ENCODE measurements around the gene JAM2.
"Not testable (repeated sequence)": the region's sequence is repeated elsewhere in the genome, so short reads cannot be mapped to it uniquely, and the experiment has no call there.

Gene JAM2

GRCh38 chr21:25646474-25646873 is 7.4 kb downstream of the JAM2 start:
- DNase-seq (ENCODE audit: low spot score) = no peak

- no peak for DNase-seq (ENCODE audit: low spot score)
Observed at GRCh38 chr21:25647647-25648046, 8.6 kb downstream of the JAM2 start.

- no peak for DNase-seq (ENCODE audit: low spot score)
Observed at GRCh38 chr21:25649146-25649545, 10.1 kb downstream of the JAM2 start.

GRCh38 chr21:25656412-25656811 is 17.4 kb downstream of the JAM2 start:
- DNase-seq (ENCODE audit: low spot score) = no peak

GRCh38 chr21:25657140-25657539 is 18.1 kb downstream of the JAM2 start:
- no peak for DNase-seq (ENCODE audit: low spot score)

- no peak for DNase-seq (ENCODE audit: low spot score)
Observed at GRCh38 chr21:25658427-25659035, 19.5 kb downstream of the JAM2 start.

GRCh38 chr21:25660233-25660632 is 21.2 kb downstream of the JAM2 start:
- no peak for DNase-seq (ENCODE audit: low spot score)

- DNase-seq (ENCODE audit: low spot score) = no peak
Observed at GRCh38 chr21:25664491-25664931, 25.5 kb downstream of the JAM2 start.

GRCh38 chr21:25670726-25671125 is 31.7 kb downstream of the JAM2 start:
- no peak for DNase-seq (ENCODE audit: low spot score)

GRCh38 chr21:25676451-25676850 is 37.4 kb downstream of the JAM2 start:
- DNase-seq (ENCODE audit: low spot score) = no peak

GRCh38 chr21:25682382-25682781 is 43.3 kb downstream of the JAM2 start:
- no peak for DNase-seq (ENCODE audit: low spot score)

GRCh38 chr21:25687787-25688186 is 48.7 kb downstream of the JAM2 start:
- DNase-seq (ENCODE audit: low spot score) = no peak

- no peak for DNase-seq (ENCODE audit: low spot score)
Observed at GRCh38 chr21:25688275-25689155, 49.5 kb downstream of the JAM2 start.

- DNase-seq (ENCODE audit: low spot score) = no peak
Observed at GRCh38 chr21:25689226-25689625, 50.2 kb downstream of the JAM2 start.

GRCh38 chr21:25691976-25692375 is 52.9 kb downstream of the JAM2 start:
- DNase-seq (ENCODE audit: low spot score) = no peak

GRCh38 chr21:25695461-25695860 is 56.4 kb downstream of the JAM2 start:
- DNase-seq (ENCODE audit: low spot score) = not testable (repeated sequence)

- no peak for DNase-seq (ENCODE audit: low spot score)
Observed at GRCh38 chr21:25700741-25701140, 61.7 kb downstream of the JAM2 start.

- DNase-seq (ENCODE audit: low spot score) = no peak
Observed at GRCh38 chr21:25701529-25701928, 62.5 kb downstream of the JAM2 start.

GRCh38 chr21:25708467-25709065 is 69.5 kb downstream of the JAM2 start:
- DNase-seq (ENCODE audit: low spot score) = peak; percentile 52

GRCh38 chr21:25709684-25710265 is 70.7 kb downstream of the JAM2 start:
- no peak for DNase-seq (ENCODE audit: low spot score)

- no peak for DNase-seq (ENCODE audit: low spot score)
Observed at GRCh38 chr21:25710550-25710949, 71.5 kb downstream of the JAM2 start.

GRCh38 chr21:25714066-25714465 is 75.0 kb downstream of the JAM2 start:
- not testable (repeated sequence) for DNase-seq (ENCODE audit: low spot score)
